GM12872 (cell line): Measurements from ENCODE around the gene FOLR1.

Source experiments
- CTCF ChIP-seq: IDR thresholded peaks from 3 replicates; pipeline ENCODE4 v1.5.1; 2011; ENCODE audit warnings: low read depth, mild to moderate bottlenecking, low read length, moderate library complexity; ENCODE audit not compliant: insufficient read depth

The FOLR1 gene

DNA sequence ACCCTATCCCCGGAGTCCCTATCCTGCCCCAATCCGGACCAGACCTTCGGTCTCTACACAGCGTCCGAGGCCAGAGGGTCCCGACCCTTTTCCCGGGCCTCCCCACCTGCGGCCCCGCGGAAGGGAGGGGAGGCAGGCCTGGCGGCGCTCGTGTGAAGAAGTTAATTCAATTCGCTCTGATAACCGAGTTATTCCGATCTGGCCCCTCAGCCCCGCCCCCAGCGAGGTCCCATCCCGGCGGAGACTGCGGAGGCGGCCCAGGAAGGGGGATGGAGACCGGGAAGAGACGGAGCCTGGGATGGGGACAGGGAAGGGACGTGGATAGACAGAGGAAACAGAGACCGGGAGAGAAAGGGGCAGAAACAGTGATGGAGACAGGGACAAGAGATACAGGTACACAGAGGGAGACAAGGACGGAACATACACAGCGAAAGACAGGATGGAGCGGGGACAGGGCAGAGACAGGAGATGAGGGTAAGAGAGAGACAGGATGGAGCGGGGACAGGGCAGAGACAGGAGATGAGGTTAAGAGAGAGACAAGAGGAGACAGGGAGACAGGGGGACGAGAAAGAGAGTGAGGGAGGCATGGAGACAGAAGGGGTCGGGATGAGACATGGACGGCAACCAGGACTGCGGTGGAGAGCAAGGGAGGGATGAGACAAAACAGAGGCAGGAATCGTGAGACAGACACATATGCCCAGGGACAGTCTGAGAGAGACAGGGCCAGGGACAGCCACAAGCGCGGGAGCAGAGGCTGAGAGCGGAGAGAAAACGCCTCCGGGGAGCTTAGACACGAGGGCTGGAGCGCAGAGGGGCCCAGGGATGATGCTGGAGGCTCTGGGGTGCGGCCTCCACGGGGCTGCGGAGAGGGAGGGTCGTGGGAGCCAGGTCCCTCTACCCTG, 52.7 kb downstream of the FOLR1 start:
- no peak for TF ChIP-seq CTCF

GRCh38 chr11:72245263-72245816, 53.4 kb downstream of the FOLR1 start:
- no peak for TF ChIP-seq CTCF
